T-helper 1 cell (primary cell): ENCODE data around the gene HMGXB3.
"Not testable (repeated sequence)": the region's sequence is repeated elsewhere in the genome, so short reads cannot be mapped to it uniquely, and the experiment has no call there.

Experiments used
- DNase-seq, 5 donors: peaks; one replicate each; pipeline ENCODE4 v3.0.0-alpha.2; 2012 to 2020

The HMGXB3 gene

GRCh38 chr5:150021491-150022157, 21.1 kb downstream of the HMGXB3 start:
- no peak for DNase-seq

- no peak for DNase-seq
These were observed 21.6 kb downstream of the HMGXB3 start for GRCh38 chr5:150022158-150022531.

- DNase-seq: no peak
These were observed 22.1 kb downstream of the HMGXB3 start for GRCh38 chr5:150022681-150023080.

DNA sequence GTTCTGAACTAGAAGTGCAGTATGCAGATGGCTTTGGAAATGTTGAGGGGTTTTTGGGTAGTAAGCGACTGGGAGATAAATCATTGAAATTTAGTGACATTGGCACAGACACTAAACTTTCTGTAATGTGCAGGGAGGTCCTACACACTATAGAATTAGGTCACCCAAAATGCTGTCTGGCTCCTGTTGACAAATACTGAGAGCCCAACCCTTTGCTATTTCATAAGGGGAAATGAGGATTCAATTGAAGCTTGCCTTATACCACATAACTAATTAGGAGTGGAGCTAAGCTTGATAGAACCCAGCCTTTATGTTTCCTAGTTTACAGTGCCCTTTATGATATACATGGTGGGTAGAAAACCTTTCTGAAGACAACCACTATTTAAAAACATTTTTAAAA, 22.6 kb downstream of the HMGXB3 start:
- no peak for DNase-seq

DNA sequence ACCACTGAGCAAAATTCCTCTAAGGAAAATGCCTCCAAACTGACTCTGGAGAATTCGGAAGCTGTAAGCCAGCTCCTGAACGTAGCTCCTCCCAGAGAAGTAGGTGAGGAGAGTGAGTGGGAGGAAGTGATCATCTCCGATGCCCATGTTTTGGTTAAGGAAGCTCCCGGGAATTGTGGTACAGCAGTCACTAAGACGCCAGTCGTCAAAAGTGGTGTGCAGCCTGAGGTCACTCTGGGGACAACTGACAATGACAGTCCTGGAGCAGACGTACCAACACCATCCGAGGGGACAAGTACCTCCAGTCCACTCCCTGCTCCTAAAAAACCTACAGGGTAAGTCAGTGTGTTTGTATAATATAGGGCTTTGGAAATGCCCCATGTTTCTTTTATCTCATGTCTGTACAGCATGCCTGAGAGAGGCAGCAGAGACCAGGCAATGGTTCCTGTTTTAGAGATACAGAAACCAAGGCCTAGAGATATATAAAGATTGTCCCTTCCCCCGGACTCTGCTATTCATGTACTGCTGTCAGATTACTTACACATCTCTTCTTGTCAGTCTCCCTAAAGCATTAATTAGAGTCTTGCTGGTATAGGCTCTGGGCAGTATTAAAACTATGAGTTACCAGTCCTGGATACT, 23.9 kb downstream of the HMGXB3 start:
- DNase-seq: no peak

GRCh38 chr5:150026682-150027172, 26.2 kb downstream of the HMGXB3 start:
- no peak for DNase-seq

- not testable (repeated sequence) for DNase-seq
These were observed 27.5 kb downstream of the HMGXB3 start for GRCh38 chr5:150028047-150028446.

DNA sequence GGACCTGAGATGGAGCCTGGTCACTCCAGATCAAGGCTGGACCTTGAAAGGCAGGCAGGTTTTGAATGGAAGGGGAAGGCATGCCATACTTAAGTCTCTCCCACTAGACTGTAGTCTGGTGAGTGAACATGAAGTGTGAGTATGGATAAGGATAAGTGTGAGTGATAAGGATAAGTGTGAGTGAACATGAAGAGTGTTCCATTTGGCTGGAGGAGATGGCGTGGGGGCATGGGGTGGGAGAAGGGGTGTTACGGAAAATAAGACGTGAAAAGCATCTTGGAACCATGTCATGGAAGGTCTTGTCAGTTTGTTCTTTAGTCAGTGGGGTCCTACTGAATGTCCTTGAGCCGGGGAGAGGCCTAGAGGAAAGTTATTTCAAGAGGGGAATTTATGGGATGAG, 32.8 kb downstream of the HMGXB3 start:
- DNase-seq: no peak

DNA sequence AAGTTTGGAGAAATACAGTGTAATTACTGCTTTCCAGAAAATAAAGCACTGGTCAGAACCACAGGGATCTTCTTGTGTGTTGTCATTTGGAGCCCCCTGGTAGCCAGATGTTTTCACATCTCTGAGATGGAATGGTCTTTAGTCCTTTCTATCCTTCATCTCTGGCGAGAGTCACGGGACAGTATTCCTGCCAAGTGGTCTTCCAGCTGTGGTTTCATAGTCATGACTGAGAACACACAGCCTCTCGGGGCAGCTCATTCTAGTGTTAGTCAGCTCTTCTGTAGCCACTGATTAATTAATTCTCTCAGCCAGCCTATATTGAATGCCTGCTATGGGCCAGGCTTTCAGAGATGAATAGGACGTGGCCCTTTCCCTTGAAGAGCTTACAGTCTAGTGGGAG, 34.1 kb downstream of the HMGXB3 start:
- DNase-seq: no peak

DNA sequence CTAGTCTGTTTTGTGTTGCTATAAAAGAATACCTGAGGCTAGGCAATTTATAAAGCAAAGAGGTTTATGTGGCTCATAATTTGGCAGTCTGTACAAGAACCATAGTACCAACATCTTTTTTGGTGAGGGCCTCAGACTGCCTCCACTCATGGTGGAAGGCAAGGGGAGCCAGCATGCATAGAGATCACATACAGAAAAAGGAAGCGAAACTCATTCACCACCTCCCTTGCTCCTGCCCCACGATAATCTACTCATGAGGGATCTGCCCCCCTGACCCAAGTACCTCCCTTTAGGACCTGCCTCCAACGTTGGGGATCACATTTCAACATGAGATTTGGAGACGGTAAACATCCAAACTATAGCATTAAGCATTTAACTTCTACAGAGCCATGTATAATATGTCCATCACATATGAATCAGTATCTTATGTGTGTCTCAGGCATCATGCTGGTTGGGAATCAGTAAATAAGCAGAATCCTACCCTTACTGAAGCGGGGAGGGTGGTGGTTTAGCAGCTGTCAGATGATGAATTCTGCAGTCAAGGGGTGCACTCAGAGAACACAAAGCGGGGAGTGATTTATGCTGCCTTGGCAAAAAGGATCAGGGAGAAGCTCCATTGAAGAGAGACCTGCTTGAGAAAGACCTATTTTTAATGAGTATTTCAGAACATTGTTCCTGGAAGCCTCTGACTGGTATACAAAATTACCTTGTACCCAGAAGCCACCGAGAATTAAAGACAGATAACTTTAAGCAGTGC, 34.8 kb downstream of the HMGXB3 start:
- no peak for DNase-seq

DNA sequence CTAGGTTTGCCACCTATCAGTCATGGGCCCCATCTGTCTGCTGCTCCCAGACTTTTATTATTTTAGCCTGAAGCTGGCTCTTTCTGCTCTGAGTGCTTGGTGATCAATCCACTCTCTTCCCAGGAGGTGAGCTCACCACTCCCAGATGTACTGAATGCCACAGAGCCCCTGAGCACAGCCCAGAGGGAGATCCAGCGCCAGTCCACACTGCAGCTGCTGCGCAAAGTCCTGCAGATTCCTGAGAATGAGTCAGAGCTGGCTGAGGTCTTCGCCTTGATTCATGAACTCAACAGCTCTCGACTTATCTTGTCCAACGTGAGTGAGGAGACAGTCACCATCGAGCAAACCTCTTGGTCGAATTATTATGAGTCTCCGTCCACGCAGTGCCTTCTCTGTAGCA, 36.0 kb downstream of the HMGXB3 start:
- DNase-seq: no peak

DNA sequence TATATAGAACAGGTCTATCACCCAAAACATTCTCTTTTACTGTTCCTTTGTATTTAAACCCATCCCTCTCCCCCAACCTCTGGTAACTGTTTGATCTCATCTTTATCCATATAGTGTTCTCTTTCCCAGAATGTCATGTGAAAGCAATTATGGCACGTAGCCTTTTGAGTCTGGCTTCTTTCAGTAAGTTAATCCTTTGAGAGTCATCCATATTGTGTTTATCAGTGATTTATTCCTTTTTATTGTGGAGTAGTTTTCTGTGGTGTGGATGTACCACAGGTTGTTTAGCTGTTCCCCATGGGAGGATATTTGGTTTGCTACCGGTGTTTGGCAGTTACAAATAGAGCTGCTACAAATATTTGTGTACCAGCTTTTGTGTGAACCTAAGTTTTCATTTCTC, 38.0 kb downstream of the HMGXB3 start:
- no peak for DNase-seq

DNA sequence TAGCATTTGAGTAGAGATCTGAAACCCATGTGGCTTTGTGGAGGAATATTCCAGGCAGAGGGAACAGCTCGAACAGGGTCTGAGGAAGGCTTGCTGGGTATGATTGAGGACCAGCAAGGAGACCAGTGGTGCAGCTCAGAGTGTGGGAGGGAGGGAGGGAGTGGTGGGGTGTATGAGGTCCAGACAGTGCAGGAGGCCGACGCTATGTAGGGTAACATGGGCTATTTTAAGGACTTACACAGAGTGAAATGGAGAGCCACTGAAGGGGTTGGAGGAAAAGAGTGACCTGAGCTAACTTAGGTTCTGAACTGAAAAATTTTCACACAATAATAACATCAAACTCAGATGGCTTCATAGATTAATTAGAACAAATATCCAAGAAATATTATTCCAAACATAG, 41.9 kb downstream of the HMGXB3 start:
- no peak for DNase-seq

GRCh38 chr5:150043657-150044328, 43.3 kb downstream of the HMGXB3 start:
- no peak for DNase-seq

DNA sequence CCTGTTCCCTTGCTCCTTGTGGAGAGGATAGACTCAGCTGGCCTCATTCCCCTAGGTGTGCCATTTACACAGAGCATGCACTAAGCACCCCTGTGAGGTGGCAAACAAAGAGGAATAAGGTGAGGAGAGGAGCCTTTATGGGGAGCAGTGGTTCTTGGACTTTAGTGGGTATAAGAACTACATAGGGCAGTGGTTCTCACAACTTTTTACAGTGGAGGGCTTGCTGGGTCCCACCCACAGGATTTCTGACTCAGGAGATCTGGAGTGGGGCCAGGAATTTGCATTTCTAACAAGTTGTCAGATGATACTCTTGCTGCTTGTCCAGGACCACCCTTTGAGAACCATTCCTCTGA, 43.8 kb downstream of the HMGXB3 start:
- no peak for DNase-seq

- no peak for DNase-seq
These were observed 44.2 kb downstream of the HMGXB3 start for GRCh38 chr5:150044712-150045111.

- no peak for DNase-seq
These were observed 45.0 kb downstream of the HMGXB3 start for GRCh38 chr5:150045549-150045948.

DNA sequence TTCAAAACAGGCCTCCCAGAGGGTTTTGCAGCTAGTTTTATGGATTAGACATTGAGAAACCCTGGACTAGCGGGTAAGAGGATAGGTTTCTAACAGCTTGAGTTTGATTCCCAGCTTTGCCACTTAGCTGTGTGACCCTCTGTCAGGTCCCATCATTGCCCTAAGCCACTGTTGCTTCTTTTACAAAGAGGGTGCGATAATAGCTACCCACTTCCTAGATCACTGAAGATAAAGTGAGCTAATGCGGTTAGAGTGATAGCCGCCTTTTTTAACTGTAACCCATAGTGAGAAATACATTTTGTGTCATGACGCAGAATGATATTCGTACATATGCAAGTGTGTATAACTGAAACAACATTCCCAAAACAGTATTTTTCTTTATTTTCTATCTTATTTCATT, 45.5 kb downstream of the HMGXB3 start:
- DNase-seq: no peak

- not testable (repeated sequence) for DNase-seq
These were observed 49.8 kb downstream of the HMGXB3 start for GRCh38 chr5:150050172-150050811.

DNA sequence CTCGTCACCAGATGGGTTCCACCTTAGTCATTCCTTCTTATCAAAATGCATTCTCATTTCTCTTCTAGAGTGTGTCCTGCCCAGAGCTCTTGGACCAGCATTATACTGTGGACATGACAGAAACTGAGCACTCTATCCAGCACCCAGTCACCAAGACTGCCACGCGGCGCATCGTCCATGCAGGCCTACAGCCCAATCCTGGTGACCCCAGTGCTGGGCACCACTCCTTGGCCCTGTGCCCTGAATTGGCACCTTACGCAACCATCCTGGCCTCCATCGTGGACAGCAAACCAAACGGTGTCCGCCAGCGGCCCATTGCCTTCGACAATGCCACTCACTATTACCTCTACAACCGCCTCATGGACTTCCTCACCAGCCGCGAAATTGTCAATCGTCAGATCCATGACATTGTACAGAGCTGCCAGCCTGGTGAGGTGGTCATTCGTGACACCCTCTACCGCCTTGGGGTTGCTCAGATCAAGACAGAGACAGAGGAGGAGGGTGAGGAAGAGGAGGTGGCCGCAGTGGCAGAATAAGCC, 51.2 kb downstream of the HMGXB3 start:
- no peak for DNase-seq

DNA sequence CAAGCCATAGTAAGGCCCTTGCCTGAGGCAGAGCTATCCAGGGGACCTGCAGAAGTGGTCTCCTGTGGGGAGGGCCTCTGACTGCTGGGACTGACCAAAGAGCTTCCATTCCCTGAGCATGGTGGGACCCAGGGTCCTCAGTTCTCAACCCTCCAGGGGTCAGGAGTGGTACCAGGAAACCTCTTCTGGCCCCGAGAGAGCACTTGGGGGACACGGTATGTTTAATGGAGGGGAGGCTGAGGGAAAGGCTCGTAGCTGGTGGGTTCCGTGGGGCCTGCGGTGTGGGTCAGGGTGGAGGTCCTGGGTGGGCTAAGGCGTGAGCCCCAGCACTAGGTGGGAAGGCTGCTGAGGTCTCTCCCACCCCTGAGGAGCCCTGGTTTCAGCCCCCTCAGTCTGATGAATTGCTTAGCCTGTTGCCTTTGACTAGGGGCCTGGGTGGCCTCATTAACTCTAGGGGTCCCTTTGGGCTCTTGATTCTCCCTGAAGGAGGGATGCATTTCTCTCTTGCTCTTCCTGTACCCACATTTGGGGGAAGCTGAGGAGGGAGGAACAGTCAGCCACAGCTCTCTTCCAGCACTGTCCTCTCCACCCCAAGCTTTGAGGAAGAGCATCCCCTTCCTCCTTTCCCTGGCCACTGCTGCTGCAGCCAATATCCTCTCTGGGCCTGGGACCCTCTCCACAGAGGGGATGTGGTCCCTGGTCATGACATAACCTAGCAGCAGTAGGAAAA, 51.9 kb downstream of the HMGXB3 start:
- no peak for DNase-seq
